ENCODE measurements around the gene PCDH15. TPM values are rescaled to one million over a fixed set of nuclear protein-coding genes. Genes with fewer than 3 reads are reported as not detected.

PCDH15 gene
- total and polyA plus RNA-seq, 2 experiments from 2014 or later, result 0.29 to 0.66 TPM

DNA sequence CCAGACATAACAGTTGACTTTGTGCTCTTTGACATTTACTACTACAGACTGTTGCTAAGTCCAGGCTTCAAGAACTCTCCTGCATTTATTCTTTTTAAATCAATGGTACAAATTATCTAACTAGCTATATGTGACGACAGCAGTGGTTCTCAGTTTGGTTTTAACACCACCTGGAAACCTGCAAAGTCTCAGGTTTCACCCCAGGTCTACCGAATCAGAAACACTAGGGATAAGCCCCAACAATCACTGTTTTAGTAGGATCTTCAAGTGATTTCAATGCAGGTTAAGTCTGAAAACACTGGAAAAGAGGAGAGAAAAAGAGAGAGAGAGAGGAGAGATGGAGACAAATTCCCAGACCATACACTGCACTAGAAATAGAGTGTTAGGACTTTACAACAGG, 519.0 kb downstream of the PCDH15 start:
- Mint-ChIP-seq H3K9me3 (no peaks in the 10 kb centered on the region), H3K36me3 (ENCODE audit: low read depth) (no peaks in the 10 kb centered on the region), H3K27me3 (ENCODE audit: insufficient read depth, low read depth, poor library complexity) (no peaks in the 10 kb centered on the region), H3K4me3 (no peak overlapping the region), H3K27ac (peak overlapping the region; percentile 15; the same call in 1 of the 2 replicates), H3K4me1 (peaks cover 4% of the 10 kb centered on the region)
- peak; percentile 53; the same call in 1 of the 3 replicates for ATAC-seq
- no peaks in the 10 kb centered on the region for H3K9me2 ChIP-seq (ENCODE audit: insufficient read depth)
- no peak overlapping the region for H3K4me3 ChIP-seq
- H3F3A ChIP-seq (replicated peaks; ENCODE audit: low read depth), result no peaks in the 10 kb centered on the region
- no peaks in the 10 kb centered on the region for H3K79me2 ChIP-seq (replicated peaks; ENCODE audit: insufficient read depth)
- peak overlapping the region; percentile 54 for H2AFZ ChIP-seq
- H4K20me1 ChIP-seq (replicated peaks; ENCODE audit: insufficient read depth), result no peaks in the 10 kb centered on the region
- no peaks in the 10 kb centered on the region for H3K36me3 ChIP-seq (ENCODE audit: insufficient read depth)
- no peaks in the 10 kb centered on the region for H3K4me1 ChIP-seq (ENCODE audit: insufficient read depth)
- H3K4me2 ChIP-seq, result no peak overlapping the region
- TF ChIP-seq ZNF331 (CRISPR knock-in tag; IDR thresholded peaks at IDR 0.05; ENCODE audit: low read depth) (no peak), NANOG (IDR thresholded peaks at IDR 0.05; ENCODE audit: borderline replicate concordance) (no peak), POLR2AphosphoS5 (IDR thresholded peaks at IDR 0.05; ENCODE audit: low read depth) (no peak), EZH2 (IDR thresholded peaks at IDR 0.05; ENCODE audit: low read depth, unreplicated experiment) (no peak), ZNF114 (CRISPR knock-in tag; IDR thresholded peaks at IDR 0.05) (no peak)
- TF ChIP-seq, protein P1, sequence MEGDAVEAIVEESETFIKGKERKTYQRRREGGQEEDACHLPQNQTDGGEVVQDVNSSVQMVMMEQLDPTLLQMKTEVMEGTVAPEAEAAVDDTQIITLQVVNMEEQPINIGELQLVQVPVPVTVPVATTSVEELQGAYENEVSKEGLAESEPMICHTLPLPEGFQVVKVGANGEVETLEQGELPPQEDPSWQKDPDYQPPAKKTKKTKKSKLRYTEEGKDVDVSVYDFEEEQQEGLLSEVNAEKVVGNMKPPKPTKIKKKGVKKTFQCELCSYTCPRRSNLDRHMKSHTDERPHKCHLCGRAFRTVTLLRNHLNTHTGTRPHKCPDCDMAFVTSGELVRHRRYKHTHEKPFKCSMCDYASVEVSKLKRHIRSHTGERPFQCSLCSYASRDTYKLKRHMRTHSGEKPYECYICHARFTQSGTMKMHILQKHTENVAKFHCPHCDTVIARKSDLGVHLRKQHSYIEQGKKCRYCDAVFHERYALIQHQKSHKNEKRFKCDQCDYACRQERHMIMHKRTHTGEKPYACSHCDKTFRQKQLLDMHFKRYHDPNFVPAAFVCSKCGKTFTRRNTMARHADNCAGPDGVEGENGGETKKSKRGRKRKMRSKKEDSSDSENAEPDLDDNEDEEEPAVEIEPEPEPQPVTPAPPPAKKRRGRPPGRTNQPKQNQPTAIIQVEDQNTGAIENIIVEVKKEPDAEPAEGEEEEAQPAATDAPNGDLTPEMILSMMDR (conservative IDR thresholded peaks at IDR 0.05; ENCODE audit: low read depth in 2 of 2), result no peak
- TF ChIP-seq, protein P2, sequence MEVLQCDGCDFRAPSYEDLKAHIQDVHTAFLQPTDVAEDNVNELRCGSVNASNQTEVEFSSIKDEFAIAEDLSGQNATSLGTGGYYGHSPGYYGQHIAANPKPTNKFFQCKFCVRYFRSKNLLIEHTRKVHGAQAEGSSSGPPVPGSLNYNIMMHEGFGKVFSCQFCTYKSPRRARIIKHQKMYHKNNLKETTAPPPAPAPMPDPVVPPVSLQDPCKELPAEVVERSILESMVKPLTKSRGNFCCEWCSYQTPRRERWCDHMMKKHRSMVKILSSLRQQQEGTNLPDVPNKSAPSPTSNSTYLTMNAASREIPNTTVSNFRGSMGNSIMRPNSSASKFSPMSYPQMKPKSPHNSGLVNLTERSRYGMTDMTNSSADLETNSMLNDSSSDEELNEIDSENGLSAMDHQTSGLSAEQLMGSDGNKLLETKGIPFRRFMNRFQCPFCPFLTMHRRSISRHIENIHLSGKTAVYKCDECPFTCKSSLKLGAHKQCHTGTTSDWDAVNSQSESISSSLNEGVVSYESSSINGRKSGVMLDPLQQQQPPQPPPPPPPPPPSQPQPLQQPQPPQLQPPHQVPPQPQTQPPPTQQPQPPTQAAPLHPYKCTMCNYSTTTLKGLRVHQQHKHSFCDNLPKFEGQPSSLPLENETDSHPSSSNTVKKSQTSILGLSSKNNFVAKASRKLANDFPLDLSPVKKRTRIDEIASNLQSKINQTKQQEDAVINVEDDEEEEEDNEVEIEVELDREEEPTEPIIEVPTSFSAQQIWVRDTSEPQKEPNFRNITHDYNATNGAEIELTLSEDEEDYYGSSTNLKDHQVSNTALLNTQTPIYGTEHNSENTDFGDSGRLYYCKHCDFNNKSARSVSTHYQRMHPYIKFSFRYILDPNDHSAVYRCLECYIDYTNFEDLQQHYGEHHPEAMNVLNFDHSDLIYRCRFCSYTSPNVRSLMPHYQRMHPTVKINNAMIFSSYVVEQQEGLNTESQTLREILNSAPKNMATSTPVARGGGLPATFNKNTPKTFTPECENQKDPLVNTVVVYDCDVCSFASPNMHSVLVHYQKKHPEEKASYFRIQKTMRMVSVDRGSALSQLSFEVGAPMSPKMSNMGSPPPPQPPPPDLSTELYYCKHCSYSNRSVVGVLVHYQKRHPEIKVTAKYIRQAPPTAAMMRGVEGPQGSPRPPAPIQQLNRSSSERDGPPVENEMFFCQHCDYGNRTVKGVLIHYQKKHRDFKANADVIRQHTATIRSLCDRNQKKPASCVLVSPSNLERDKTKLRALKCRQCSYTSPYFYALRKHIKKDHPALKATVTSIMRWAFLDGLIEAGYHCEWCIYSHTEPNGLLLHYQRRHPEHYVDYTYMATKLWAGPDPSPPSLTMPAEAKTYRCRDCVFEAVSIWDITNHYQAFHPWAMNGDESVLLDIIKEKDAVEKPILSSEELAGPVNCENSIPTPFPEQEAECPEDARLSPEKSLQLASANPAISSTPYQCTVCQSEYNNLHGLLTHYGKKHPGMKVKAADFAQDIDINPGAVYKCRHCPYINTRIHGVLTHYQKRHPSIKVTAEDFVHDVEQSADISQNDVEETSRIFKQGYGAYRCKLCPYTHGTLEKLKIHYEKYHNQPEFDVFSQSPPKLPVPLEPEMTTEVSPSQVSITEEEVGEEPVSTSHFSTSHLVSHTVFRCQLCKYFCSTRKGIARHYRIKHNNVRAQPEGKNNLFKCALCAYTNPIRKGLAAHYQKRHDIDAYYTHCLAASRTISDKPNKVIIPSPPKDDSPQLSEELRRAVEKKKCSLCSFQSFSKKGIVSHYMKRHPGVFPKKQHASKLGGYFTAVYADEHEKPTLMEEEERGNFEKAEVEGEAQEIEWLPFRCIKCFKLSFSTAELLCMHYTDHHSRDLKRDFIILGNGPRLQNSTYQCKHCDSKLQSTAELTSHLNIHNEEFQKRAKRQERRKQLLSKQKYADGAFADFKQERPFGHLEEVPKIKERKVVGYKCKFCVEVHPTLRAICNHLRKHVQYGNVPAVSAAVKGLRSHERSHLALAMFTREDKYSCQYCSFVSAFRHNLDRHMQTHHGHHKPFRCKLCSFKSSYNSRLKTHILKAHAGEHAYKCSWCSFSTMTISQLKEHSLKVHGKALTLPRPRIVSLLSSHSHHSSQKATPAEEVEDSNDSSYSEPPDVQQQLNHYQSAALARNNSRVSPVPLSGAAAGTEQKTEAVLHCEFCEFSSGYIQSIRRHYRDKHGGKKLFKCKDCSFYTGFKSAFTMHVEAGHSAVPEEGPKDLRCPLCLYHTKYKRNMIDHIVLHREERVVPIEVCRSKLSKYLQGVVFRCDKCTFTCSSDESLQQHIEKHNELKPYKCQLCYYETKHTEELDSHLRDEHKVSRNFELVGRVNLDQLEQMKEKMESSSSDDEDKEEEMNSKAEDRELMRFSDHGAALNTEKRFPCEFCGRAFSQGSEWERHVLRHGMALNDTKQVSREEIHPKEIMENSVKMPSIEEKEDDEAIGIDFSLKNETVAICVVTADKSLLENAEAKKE (CRISPR knock-in tag; IDR thresholded peaks at IDR 0.05), result no peak
- no peak overlapping the region for H3K27ac ChIP-seq (ENCODE audit: low read depth)
- DNase-seq (ENCODE audit: low spot score), result peak; percentile 12
- H3K27me3 ChIP-seq (ENCODE audit: insufficient read depth), result no peaks in the 10 kb centered on the region
